Tibial artery (tissue), 4 donors: ENCODE measurements around the gene GOLGA8M.
"Not testable (repeated sequence)": the region's sequence is repeated elsewhere in the genome, so short reads cannot be mapped to it uniquely, and the experiment has no call there.

Experiments used
- DNase-seq, 2 donors: peaks; one replicate each; pipeline ENCODE4 v3.0.0-alpha.2; 2019
- H3K27ac ChIP-seq, 2 donors: fragments of 200-600 bp; sonication (generic) in 1 of 2; 1 replicate in 1 of 2; 2 replicates in 1 of 2; pipeline ENCODE4 v1.5.1; 2018 to 2019; ENCODE audit warnings: mild to moderate bottlenecking in 1 of 2
- H3K27me3 ChIP-seq, 2 donors: fragments of 200-600 bp; sonication (generic) in 1 of 2; one replicate each; pipeline versions ENCODE4 v1.5.1 to v1.6.0; 2016 to 2019
- H3K36me3 ChIP-seq, 3 donors: fragments of 200-600 bp; sonication (generic) in 2 of 3; one replicate each; pipeline ENCODE4 v1.5.1; 2016 to 2019; ENCODE audit warnings: mild to moderate bottlenecking in 2 of 3
- H3K4me1 ChIP-seq, 4 donors: fragments of 200-600 bp; sonication (generic) in 2 of 4; 1 replicate in 3 of 4; 2 replicates in 1 of 4; pipeline ENCODE4 v1.5.1; 2016 to 2019
- H3K4me3 ChIP-seq, 2 donors: fragments of 200-600 bp; sonication (generic) in 1 of 2; 1 replicate in 1 of 2; 2 replicates in 1 of 2; pipeline ENCODE4 v1.5.1; 2018 to 2019; ENCODE audit warnings: mild to moderate bottlenecking in 2 of 2
- H3K9me3 ChIP-seq, 3 donors: fragments of 200-600 bp; sonication (generic) in 1 of 3; one replicate each; pipeline ENCODE4 v1.5.1; 2016 to 2019
- intact Hi-C: fragments of 100-400 bp; cut with DNase I; formaldehyde crosslinking; loops from one replicate; pipeline ENCODE4 v1.15.0; 2023; ENCODE audit warnings: low total_unique reads

GOLGA8M gene

GRCh38 chr15:28718576-28718975 lies 6.4 kb upstream of the GOLGA8M start:
- DNase-seq, H3K9me3 ChIP-seq, H3K27ac ChIP-seq, H3K36me3 ChIP-seq, intact Hi-C loops, H3K4me1 ChIP-seq, H3K27me3 ChIP-seq, H3K4me3 ChIP-seq: not testable (repeated sequence)

GRCh38 chr15:28714176-28714575 lies 2.0 kb upstream of the GOLGA8M start:
- H3K36me3 ChIP-seq, H3K4me1 ChIP-seq: not testable (repeated sequence)

GRCh38 chr15:28703927-28704326 lies 8.3 kb downstream of the GOLGA8M start:
- H3K27me3 ChIP-seq, DNase-seq, H3K27ac ChIP-seq, H3K36me3 ChIP-seq, H3K9me3 ChIP-seq, intact Hi-C loops, H3K4me1 ChIP-seq, H3K4me3 ChIP-seq: not testable (repeated sequence)

More at GRCh38 chr15:28714176-28714575, 2.0 kb upstream of the GOLGA8M start:
- H3K4me3 ChIP-seq, H3K27ac ChIP-seq, intact Hi-C loops, DNase-seq, H3K9me3 ChIP-seq, H3K27me3 ChIP-seq: not testable (repeated sequence)

GRCh38 chr15:28702427-28702826 lies 9.8 kb downstream of the GOLGA8M start:
- DNase-seq, H3K4me1 ChIP-seq, H3K9me3 ChIP-seq, H3K4me3 ChIP-seq, H3K27ac ChIP-seq, H3K36me3 ChIP-seq, intact Hi-C loops, H3K27me3 ChIP-seq: not testable (repeated sequence)

- H3K36me3 ChIP-seq, intact Hi-C loops, H3K4me3 ChIP-seq, H3K27me3 ChIP-seq, DNase-seq, H3K4me1 ChIP-seq, H3K27ac ChIP-seq, H3K9me3 ChIP-seq: not testable (repeated sequence)
Observed at GRCh38 chr15:28694006-28694751, 18.0 kb downstream of the GOLGA8M start.

GRCh38 chr15:28693021-28693420 lies 19.2 kb downstream of the GOLGA8M start:
- H3K36me3 ChIP-seq, H3K27ac ChIP-seq, H3K9me3 ChIP-seq, H3K4me1 ChIP-seq, H3K27me3 ChIP-seq, DNase-seq, H3K4me3 ChIP-seq, intact Hi-C loops: not testable (repeated sequence)

- H3K4me3 ChIP-seq, H3K27ac ChIP-seq, H3K4me1 ChIP-seq, H3K36me3 ChIP-seq, H3K9me3 ChIP-seq, H3K27me3 ChIP-seq, DNase-seq, intact Hi-C loops: not testable (repeated sequence)
Observed at GRCh38 chr15:28673533-28673932, 38.7 kb downstream of the GOLGA8M start.

- H3K36me3 ChIP-seq, intact Hi-C loops, H3K27ac ChIP-seq, DNase-seq, H3K4me3 ChIP-seq, H3K4me1 ChIP-seq, H3K9me3 ChIP-seq, H3K27me3 ChIP-seq: not testable (repeated sequence)
Observed at GRCh38 chr15:28672122-28672521, 40.1 kb downstream of the GOLGA8M start.

GRCh38 chr15:28666402-28666801 lies 45.8 kb downstream of the GOLGA8M start:
- H3K27ac ChIP-seq, H3K4me1 ChIP-seq, intact Hi-C loops, H3K4me3 ChIP-seq, DNase-seq, H3K36me3 ChIP-seq, H3K9me3 ChIP-seq, H3K27me3 ChIP-seq: not testable (repeated sequence)

- intact Hi-C loops, DNase-seq: not testable (repeated sequence)
Observed at GRCh38 chr15:28664575-28664974, 47.6 kb downstream of the GOLGA8M start.

GRCh38 chr15:28663717-28664116 lies 48.5 kb downstream of the GOLGA8M start:
- intact Hi-C loops, H3K4me1 ChIP-seq, H3K27ac ChIP-seq, H3K27me3 ChIP-seq, H3K9me3 ChIP-seq, H3K36me3 ChIP-seq, DNase-seq, H3K4me3 ChIP-seq: not testable (repeated sequence)

More at GRCh38 chr15:28664575-28664974, 47.6 kb downstream of the GOLGA8M start:
- H3K27me3 ChIP-seq, H3K4me1 ChIP-seq, H3K27ac ChIP-seq, H3K9me3 ChIP-seq, H3K36me3 ChIP-seq, H3K4me3 ChIP-seq: not testable (repeated sequence)

- H3K4me1 ChIP-seq, DNase-seq, H3K4me3 ChIP-seq, intact Hi-C loops, H3K9me3 ChIP-seq, H3K36me3 ChIP-seq, H3K27ac ChIP-seq, H3K27me3 ChIP-seq: not testable (repeated sequence)
Observed at GRCh38 chr15:28660750-28661149, 51.5 kb downstream of the GOLGA8M start.

GRCh38 chr15:28656018-28656360 lies 56.2 kb downstream of the GOLGA8M start:
- H3K4me3 ChIP-seq, intact Hi-C loops, H3K36me3 ChIP-seq, DNase-seq, H3K4me1 ChIP-seq, H3K27me3 ChIP-seq, H3K9me3 ChIP-seq, H3K27ac ChIP-seq: not testable (repeated sequence)

GRCh38 chr15:28655329-28656017 lies 56.7 kb downstream of the GOLGA8M start:
- H3K27me3 ChIP-seq, H3K4me3 ChIP-seq, intact Hi-C loops, H3K27ac ChIP-seq, H3K36me3 ChIP-seq, H3K9me3 ChIP-seq, DNase-seq, H3K4me1 ChIP-seq: not testable (repeated sequence)
